GM18858 (cell line): ENCODE measurements around the gene EDAR.

Source experiments
- ATAC-seq: cut with Tn5 transposase; IDR thresholded peaks from one replicate; pipeline ENCODE4 v1.9.1; 2021; ENCODE audit not compliant: unreplicated experiment

EDAR gene

DNA sequence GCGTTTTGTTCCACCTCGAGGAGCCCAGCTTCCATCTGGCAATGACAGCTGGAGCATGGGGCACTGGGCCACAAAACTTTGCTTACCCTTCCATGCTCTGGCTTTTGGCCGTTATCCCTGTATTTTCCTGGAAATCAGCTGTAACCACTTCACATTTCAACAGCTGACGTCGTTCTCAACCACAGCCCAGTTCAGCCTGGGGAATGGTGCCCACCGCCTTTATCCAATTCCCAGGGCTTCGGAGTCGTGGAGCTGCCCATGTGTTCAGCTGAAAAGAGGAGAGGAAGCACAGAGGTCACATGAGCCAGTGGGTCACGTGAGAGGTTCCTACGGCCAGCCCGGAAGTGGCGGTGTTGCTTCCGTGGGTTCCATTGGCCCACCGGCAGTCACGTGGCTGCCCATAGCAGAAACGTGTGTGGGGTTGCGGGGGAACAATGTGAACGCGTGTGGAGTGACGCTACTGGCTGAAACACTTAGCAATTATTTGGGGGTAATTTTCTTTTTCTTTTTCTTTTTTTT lies 16.7 kb upstream of the EDAR start:
- no peak for ATAC-seq

GRCh38 chr2:109001201-109001600 lies 12.2 kb upstream of the EDAR start:
- ATAC-seq, result no peak

- no peak for ATAC-seq
Measured at GRCh38 chr2:109000738-109001137, 11.7 kb upstream of the EDAR start.

DNA sequence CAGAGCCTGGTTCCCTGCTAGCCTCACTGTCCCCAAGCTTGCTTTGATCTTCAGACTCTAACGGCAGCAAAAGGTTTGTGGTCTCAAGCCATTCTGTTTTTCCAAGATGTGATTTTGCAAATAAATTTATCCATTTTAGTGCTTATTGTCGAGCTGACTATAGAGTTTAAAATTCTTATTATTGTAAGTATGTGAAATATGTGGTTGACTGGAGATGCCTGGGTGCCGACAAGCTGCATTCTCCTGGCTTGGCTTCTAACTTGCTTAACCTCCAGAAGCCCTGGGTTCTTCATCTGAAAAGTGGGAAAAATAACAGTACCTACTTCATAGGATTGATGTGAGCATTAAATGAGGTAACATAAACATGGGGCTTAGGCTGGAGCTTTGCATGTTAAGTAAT lies 9.9 kb upstream of the EDAR start:
- no peak for ATAC-seq

GRCh38 chr2:108994178-108994577 lies 5.2 kb upstream of the EDAR start:
- ATAC-seq, result no peak

DNA sequence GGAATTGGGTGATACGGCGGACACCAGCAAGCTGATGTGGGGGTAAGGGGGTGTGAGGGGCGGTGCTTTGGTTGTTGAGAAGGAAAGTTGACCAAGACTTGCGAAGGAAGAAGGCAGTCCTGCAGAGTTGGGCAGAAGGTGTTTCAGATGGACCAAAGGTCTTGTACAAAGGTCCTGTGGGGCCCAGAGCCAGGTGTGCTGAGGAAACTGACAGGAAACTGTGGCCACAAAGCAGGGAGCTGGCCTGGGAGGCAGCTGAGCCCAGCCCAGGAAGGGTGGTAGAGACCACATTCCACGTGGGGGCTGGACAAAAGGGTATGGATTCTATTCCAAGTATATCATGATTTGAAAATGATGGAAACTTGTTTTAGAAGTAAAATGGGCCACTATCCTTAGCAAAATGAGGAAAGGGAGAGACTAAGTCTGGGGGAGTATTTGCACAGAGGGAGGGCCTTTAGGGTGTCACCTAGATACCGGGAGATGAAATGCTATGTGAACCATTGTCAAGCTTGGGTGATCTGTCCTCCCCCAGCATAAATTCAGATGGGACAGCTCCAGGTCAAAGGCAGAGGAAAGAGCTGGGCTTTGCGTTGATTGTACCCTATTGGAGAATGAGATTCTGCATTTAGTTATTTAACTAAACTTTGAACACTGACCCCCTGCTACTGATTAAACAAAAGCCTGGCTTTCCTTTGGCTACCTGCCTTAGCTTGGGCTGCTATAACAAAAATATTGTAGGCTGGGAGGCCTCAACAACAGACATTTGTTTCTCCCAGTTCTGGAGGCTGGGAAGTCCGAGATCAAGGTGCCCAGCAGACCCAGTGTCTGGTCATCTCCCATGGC lies 4.3 kb upstream of the EDAR start:
- ATAC-seq, result no peak

DNA sequence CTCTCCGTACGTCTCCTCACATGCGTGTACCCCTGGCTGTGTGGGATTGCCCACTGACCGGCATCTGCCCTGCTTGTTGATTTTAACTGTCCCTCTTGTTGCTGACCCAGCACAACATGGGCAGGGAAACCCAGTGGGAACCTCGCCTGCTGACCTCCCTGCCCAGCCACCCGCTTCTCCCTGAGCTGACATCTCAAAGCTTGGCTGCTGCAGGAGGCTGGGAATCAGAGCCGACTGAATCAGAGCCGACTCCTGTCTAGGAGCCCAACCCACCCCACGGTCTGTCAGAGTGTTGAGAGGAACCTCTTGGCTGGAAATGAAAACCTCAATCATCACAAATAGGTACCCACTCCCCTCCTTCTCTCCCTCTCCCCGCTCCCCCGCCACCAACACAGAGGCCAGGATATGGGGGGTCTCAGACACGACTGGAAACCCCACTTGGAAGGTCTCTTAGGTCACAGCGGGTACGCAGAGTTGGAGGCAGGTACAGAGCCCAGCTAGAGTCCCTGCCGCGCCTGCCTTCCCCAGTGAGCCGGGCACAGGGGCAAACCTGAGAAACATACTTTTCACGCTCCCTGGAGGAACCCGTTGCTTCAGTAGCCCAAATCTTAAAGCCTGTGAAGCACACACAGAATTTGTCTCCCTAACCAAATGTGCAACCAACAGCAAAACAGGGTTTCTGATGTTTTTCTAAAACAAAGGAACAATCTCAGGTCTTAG lies 784 bp downstream of the EDAR start:
- ATAC-seq, result no peak

GRCh38 chr2:108986916-108987510 lies 2.0 kb downstream of the EDAR start:
- ATAC-seq, result no peak

GRCh38 chr2:108983610-108984009 lies 5.4 kb downstream of the EDAR start:
- ATAC-seq, result no peak

DNA sequence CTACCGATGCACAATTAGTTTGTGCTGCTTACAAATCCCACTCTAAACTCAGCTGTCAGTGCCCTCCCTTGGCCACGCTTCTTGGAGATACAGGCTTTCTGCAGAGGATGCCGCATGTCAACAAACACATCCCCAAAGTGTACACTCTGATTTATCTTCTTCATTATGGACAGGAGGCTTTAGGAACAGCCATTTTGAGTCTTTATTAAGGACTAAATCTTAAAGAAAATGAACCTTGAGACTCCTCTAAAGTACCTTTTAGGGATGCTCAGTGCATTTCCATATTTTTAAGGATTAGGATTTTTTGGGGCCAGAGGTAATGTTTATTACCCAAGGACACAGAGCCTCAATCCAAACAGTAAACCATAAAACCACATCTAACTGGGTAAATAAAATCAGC lies 6.0 kb downstream of the EDAR start:
- no peak for ATAC-seq

- no peak for ATAC-seq
Measured at GRCh38 chr2:108982259-108982679, 6.8 kb downstream of the EDAR start.

- no peak for ATAC-seq
Measured at GRCh38 chr2:108981846-108982245, 7.2 kb downstream of the EDAR start.

GRCh38 chr2:108980076-108980475 lies 8.9 kb downstream of the EDAR start:
- no peak for ATAC-seq

DNA sequence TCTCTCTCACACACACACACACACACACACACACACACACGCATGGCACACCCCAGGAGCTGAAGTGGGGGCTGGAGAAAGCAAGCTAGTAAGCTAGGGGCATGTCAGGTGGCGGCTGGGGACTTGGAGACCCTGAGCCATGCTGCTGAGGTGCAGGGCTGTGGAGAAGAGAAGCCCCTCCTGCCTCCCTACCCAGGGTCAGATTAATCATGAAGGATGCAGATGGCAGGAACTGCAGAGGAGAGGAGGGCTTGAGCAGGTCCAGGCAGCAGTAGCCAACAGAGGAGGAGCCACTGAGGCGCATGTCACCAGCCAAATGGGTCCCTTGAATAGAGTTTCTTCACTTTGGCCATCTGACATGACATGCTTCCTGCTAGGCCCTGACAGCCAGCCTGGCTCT lies 9.6 kb downstream of the EDAR start:
- ATAC-seq, result no peak

GRCh38 chr2:108978709-108979111 lies 10.3 kb downstream of the EDAR start:
- ATAC-seq, result no peak

DNA sequence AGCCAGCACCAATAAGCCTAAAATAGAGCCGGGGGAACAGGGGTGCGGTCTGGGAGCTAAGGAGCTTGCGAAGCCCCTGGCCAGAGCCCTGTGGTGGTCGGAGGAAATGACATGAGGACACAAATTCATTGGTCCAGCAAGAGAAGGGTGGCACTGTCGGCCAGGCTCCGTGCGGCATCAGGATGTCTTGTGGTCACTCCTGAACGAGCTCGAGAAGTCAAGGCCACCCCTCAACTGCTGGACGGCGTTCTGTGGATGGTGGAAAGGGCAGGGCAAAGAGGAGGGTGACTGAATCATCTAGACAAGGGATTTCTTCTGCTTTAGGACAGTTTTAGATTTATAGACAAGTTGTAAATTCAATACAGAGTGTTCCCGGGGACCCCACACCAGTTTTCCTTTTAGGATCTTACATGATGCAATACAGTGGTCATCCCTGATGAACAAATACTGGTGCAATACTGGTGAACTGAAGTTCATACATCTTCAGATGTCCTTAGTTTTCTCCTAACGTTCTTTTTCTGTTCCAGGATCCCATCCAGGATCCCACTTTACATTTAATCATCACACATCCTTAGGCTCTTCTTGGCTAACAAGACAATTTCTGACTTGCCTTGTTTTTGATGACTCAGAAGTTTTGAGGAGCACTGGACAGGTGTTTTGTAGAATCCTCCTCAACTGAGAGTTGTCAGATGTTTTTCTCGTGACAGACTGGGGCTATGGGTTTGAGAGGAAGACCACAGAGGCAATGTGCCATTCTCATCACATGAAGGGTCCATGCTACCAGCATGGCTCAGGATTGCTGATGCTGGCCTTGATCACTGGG lies 13.2 kb downstream of the EDAR start:
- ATAC-seq, result no peak

GRCh38 chr2:108974674-108975073 lies 14.3 kb downstream of the EDAR start:
- ATAC-seq, result no peak

DNA sequence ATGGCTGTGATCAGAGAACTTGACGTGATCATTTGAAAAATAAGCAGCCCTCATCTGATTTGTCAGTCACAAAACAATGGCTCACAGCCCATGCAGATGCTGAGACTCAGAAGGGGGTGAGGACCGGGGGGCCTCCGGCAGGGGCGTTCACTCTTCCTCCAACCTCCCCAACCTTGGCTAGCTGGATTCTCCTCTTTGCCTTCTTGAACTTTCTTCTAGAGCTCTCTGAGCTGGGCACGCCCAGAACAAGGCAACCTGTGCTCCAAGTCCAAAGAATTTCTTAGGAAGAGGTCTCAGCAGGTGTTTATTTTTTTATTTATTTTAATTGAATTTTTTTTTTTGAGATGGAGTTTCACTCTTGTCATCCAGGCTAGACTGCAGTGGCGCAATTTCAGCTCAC lies 16.4 kb downstream of the EDAR start:
- ATAC-seq, result no peak

- no peak for ATAC-seq
Measured at GRCh38 chr2:108971661-108972566, 17.1 kb downstream of the EDAR start.

GRCh38 chr2:108970369-108970768 lies 18.7 kb downstream of the EDAR start:
- ATAC-seq, result no peak
